ACHN (cell line): Measurements from ENCODE around the gene BEST4.
"Not testable (repeated sequence)": the region's sequence is repeated elsewhere in the genome, so short reads cannot be mapped to it uniquely, and the experiment has no call there.

Experiments
- DNase-seq: peaks from one replicate; pipeline ENCODE4 v3.0.0-alpha.2; 2015
- in situ Hi-C: cut with HindIII; loops from 2 replicates; pipeline ENCODE4 v1.10.0; 2017; ENCODE audit warnings: low sequenced_read_pairs, low pct_ligation_motif_present, low pct_unique_long_range_greater_than_20kb

Gene BEST4

GRCh38 chr1:44785501-44786137 is 2.4 kb downstream of the BEST4 start:
- no peak for DNase-seq
- in situ Hi-C loops, result no loop called here

- in situ Hi-C loops, result no loop called here
Measured at GRCh38 chr1:44785029-44785380, 3.0 kb downstream of the BEST4 start.

GRCh38 chr1:44784094-44785028 is 3.6 kb downstream of the BEST4 start:
- in situ Hi-C loops, result no loop called here
- peak; percentile 26 for DNase-seq

More at GRCh38 chr1:44785029-44785380, 3.0 kb downstream of the BEST4 start:
- no peak for DNase-seq

- in situ Hi-C loops, result no loop called here
- no peak for DNase-seq
Measured at GRCh38 chr1:44783697-44784093, 4.3 kb downstream of the BEST4 start.

DNA sequence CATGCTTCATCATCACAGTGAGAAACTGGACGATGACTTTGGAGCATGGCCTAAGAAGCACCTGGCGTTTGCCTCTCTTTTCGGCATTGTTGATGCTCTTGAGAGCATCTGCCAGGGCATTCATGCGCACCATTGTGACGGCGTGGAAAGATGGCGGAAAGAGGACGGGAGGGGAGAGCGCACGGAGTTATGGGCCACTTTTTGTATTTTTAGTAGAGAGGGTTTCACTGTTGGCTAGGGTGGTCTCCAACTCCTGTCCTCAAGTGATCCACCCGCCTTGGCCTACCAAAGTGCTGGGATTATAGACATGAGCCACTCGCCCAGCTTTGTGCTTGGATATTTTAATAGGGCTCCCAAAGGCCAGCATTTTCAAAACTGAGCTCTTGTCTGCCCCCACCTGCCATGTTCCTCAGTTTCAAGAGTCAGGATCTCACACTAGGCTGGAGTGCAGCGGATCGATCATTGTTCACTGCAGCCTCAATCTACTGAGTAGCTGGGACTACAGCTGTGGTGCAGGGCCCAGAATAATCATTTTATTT is 7.3 kb downstream of the BEST4 start:
- in situ Hi-C loops, result no loop called here
- no peak for DNase-seq

GRCh38 chr1:44778705-44779576 is 9.0 kb downstream of the BEST4 start:
- DNase-seq, result no peak
- in situ Hi-C loops, result no loop called here

DNA sequence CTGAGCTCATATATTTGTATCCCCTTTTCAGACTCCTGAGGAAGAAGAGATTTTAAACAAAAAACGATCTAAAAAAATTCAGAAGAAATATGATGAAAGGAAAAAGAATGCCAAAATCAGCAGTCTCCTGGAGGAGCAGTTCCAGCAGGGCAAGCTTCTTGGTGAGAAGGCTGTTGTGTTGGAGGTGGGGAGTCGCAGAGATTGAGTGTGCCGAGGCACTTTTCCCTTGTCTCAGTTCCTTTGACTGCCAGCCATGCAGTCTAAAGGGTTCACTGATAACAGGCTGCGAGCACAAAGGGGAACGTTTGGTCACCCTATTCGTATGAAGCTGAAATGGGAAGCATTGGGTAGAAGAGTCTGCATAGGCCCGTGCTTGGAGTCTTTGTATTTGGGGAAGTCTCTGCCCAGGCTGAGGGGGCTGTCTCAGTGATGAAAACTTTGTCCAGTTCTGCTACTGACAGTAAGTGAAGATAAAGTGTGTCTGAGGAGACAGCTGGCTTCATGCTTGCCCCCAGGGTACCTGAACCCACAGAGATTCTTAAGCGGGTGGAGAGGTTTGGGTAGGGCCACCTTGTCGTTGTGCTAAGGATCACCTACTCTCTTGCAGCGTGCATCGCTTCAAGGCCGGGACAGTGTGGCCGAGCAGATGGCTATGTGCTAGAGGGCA is 9.9 kb downstream of the BEST4 start:
- in situ Hi-C loops, result no loop called here

GRCh38 chr1:44777547-44777946 is 10.4 kb downstream of the BEST4 start:
- in situ Hi-C loops, result no loop called here
- no peak for DNase-seq

More for the DNA sequence above, 9.9 kb downstream of the BEST4 start:
- DNase-seq, result no peak

DNA sequence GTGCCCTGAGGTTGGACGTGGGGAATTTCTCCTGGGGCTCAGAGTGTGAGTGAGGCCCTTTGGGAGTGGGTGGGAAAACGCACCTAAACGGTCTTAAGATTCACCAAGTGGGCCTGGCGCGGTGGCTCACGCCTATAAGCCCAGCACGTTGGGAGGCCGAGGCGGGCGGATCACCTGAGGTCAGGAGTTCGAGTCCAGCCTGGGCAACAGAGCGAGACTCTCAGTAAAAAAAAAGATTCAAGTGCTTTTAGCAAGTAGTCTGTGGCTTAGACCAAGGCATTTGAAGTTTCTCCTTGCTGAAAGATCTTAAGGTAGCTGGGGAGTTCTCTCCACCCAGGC is 11.3 kb downstream of the BEST4 start:
- DNase-seq, result no peak

GRCh38 chr1:44775930-44776729 is 11.8 kb downstream of the BEST4 start:
- in situ Hi-C loops, result no loop called here
- no peak for DNase-seq

More for the DNA sequence above, 11.3 kb downstream of the BEST4 start:
- in situ Hi-C loops, result no loop called here

- peak; percentile 93 for DNase-seq
- in situ Hi-C loops, result no loop called here
Measured at GRCh38 chr1:44775078-44775929, 12.7 kb downstream of the BEST4 start, which contains the start of gene RPS8. RPS8 (plus strand) TSS chr1:44775540; CDS start chr1:44775597, 57 bp downstream.

- in situ Hi-C loops, DNase-seq: not testable (repeated sequence)
Measured at GRCh38 chr1:44766421-44766820, 21.5 kb downstream of the BEST4 start.

- in situ Hi-C loops, result no loop called here
- no peak for DNase-seq
Measured at GRCh38 chr1:44760876-44761275, 27.1 kb downstream of the BEST4 start.

- DNase-seq, result no peak
- in situ Hi-C loops, result no loop called here
Measured at GRCh38 chr1:44759077-44759476, 28.9 kb downstream of the BEST4 start.

DNA sequence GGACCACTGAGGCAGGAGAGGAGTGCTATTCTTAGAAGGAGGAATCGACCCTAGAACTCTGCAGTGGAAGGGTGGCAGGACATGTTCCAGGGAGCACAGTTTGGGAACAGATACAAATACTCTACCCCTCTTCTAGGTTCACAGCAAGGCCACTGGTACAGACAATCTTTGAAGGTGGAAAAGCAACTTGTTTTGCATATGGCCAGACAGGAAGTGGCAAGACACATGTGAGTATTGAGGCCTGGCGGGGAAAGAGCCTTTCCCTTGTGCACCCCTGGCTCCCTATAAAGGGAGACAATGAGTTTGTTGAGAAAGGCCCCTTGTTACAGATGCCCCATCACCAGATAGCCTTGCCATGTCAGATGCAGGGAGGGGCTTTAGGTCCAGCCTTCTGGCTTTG is 30.6 kb downstream of the BEST4 start:
- in situ Hi-C loops, result no loop called here
- no peak for DNase-seq

DNA sequence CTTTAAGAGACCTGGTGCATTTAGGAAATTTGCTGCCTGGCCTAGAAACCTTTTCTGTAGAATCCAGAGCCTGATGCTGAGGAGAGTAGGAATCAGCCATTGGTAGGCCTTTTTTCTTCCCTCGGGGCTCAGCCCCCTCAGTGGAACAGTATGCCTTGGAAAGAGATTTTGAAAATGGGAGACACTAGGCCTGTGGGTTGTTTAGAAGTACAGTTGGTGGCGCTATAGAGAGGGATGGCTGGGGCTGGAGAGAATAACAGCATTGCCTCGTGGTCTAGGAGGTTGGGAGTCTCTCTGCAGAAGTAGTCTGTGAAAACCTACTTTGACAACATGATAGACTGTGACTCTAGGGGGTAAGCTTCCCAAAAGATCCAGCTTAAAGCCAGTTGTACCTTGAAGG is 40.1 kb downstream of the BEST4 start:
- in situ Hi-C loops, result no loop called here
- DNase-seq, result no peak

DNA sequence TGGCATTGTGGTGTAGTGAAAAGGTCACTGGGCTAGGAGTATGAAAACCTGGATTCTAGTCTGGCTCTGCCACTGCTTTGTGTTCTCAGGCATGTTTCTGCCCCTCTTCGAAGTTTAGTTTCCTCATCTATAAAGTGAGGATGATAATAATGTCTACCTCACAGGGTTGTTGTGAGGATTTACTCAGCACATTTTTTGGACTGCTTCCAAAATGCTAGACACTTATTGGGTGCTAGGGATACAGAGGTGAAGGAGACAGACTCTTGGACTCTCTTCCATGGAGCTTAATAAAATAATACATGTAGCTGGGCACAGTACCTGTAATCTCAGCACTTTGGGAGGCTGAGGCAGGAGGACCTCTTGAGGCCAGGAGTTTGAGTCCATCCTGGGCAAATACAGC is 44.8 kb downstream of the BEST4 start:
- DNase-seq, result no peak
- in situ Hi-C loops, result no loop called here
